ENCODE results near the gene WASL. TPM values are rescaled to one million over a fixed set of nuclear protein-coding genes. Genes with fewer than 3 reads are reported as not detected.
A peak's percentile ranks its signal among the peaks of the same experiment; 100 is the strongest.

WASL gene
- total RNA-seq, 2 donors from 2014 or later = 35.1 to 36.7 TPM

DNA sequence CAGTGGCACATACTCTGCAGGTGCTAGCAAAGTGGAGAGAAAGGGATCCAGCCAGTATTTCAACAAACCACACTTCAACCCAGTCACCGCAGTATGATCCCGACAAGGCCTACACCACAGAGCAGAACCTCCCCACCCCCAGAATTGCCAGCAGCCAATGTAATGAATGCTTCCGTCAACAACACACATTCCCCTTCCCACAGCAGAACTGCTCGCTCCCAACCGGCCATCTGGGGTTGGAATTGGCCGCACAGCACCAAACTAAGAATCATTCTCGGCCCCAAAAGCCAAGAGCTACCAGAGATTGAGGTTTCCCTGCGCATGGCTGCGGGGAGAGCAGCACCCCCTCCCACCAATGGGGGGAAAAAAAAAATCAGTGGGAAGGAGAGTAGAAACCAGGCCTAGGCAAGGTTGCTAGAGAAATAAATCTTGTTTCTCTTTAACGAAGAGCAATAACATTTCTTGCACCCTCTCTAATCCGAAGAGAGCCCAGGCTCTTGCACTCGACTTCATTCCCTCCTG is 1.1 kb downstream of the WASL start:
- no peaks in the 10 kb centered on the region for H3K9me3 ChIP-seq (ENCODE audit: control insufficient read depth, low read length)
- H3K4me3 ChIP-seq (ENCODE audit: low read length) = peak overlapping the region; percentile 99
- no peak for TF ChIP-seq CTCF (conservative IDR thresholded peaks at IDR 0.05)
- no peaks in the 10 kb centered on the region for H3K36me3 Mint-ChIP-seq (ENCODE audit: low read depth)
- no peaks in the 10 kb centered on the region for H3K27me3 ChIP-seq (ENCODE audit: control insufficient read depth, insufficient read depth, low read length, poor library complexity, severe bottlenecking)
- peak overlapping the region; percentile 91 for H3K9ac ChIP-seq (ENCODE audit: extremely low read depth, low read length, poor library complexity, severe bottlenecking)
- no peaks in the 10 kb centered on the region for H3K9me3 Mint-ChIP-seq
- peaks cover 2% of the 10 kb centered on the region for H3K4me1 ChIP-seq (ENCODE audit: control insufficient read depth, insufficient read depth, low read length)
- peaks cover 55% of the 10 kb centered on the region for H3K4me1 Mint-ChIP-seq
- peak; percentile 90 for DNase-seq
- H3K27ac ChIP-seq (ENCODE audit: low read depth, low read length) = peak overlapping the region; percentile 93
- no peaks in the 10 kb centered on the region for H3K27me3 Mint-ChIP-seq (ENCODE audit: insufficient read depth)
- 0% methylated on average over 2 to 12 of the region's 12 CpGs for WGBS, 2 experiments (ENCODE audit: insufficient coverage in 1 of 2, insufficient read length in 1 of 2)
- no peaks in the 10 kb centered on the region for H3K36me3 ChIP-seq (ENCODE audit: control insufficient read depth, insufficient read depth, low read length)
- H3K4me3 Mint-ChIP-seq = peak overlapping the region; percentile 97
- peak overlapping the region; percentile 98 for H3K27ac Mint-ChIP-seq

GRCh38 chr7:123746931-123747488 is 1.8 kb downstream of the WASL start:
- H3K4me3 ChIP-seq (ENCODE audit: low read length) = peak overlapping the region; percentile 99
- H3K9ac ChIP-seq (ENCODE audit: extremely low read depth, low read length, poor library complexity, severe bottlenecking) = peak overlapping the region; percentile 91
- Mint-ChIP-seq H3K4me1 (peaks cover 58% of the 10 kb centered on the region), H3K27me3 (ENCODE audit: insufficient read depth) (no peaks in the 10 kb centered on the region), H3K36me3 (ENCODE audit: low read depth) (no peaks in the 10 kb centered on the region), H3K4me3 (peak overlapping the region; percentile 97), H3K9me3 (no peaks in the 10 kb centered on the region), H3K27ac (peak overlapping the region; percentile 98)
- no peaks in the 10 kb centered on the region for H3K9me3 ChIP-seq (ENCODE audit: control insufficient read depth, low read length)
- H3K4me1 ChIP-seq (ENCODE audit: control insufficient read depth, insufficient read depth, low read length) = peaks cover 2% of the 10 kb centered on the region
- no peak for TF ChIP-seq CTCF (conservative IDR thresholded peaks at IDR 0.05)
- no peaks in the 10 kb centered on the region for H3K27me3 ChIP-seq (ENCODE audit: control insufficient read depth, insufficient read depth, low read length, poor library complexity, severe bottlenecking)
- 30 to 43% methylated on average over 3 to 4 of the region's 4 CpGs for WGBS, 2 experiments (ENCODE audit: insufficient coverage in 1 of 2, insufficient read length in 1 of 2)
- DNase-seq = no peak
- peak overlapping the region; percentile 93 for H3K27ac ChIP-seq (ENCODE audit: low read depth, low read length)
- H3K36me3 ChIP-seq (ENCODE audit: control insufficient read depth, insufficient read depth, low read length) = no peaks in the 10 kb centered on the region

DNA sequence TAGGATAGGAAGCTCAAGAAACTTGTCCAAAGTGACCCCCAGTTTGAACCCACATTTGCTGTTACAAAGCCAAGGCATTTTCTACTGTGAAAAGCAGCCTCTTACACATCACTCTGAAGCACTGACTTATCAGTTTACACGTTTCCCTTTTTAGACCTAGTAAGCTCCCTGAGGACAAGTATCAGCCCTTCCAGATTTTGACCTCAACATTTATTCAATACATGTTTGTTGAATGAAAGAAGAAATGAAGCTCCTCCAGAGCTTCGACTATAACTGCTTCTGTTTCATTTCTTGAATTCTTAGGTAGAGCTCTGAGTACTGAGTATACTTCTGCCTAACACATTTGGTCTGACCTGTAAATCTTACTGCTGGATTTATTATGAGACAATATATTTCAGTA is 2.7 kb downstream of the WASL start:
- H3K4me1 Mint-ChIP-seq = peaks cover 50% of the 10 kb centered on the region
- no peaks in the 10 kb centered on the region for H3K27me3 Mint-ChIP-seq (ENCODE audit: insufficient read depth)
- DNase-seq = no peak
- H3K36me3 Mint-ChIP-seq (ENCODE audit: low read depth) = no peaks in the 10 kb centered on the region
- Histone ChIP-seq H3K4me1 (ENCODE audit: control insufficient read depth, insufficient read depth, low read length) (peaks cover 2% of the 10 kb centered on the region), H3K36me3 (ENCODE audit: control insufficient read depth, insufficient read depth, low read length) (no peaks in the 10 kb centered on the region), H3K9me3 (ENCODE audit: control insufficient read depth, low read length) (no peaks in the 10 kb centered on the region), H3K27ac (ENCODE audit: low read depth, low read length) (no peak overlapping the region), H3K4me3 (ENCODE audit: low read length) (peak overlapping the region; percentile 99), H3K9ac (ENCODE audit: extremely low read depth, low read length, poor library complexity, severe bottlenecking) (no peak overlapping the region), H3K27me3 (ENCODE audit: control insufficient read depth, insufficient read depth, low read length, poor library complexity, severe bottlenecking) (no peaks in the 10 kb centered on the region)
- 67 to 73% methylated on average over 1 to 2 of the region's 2 CpGs for WGBS, 2 experiments (ENCODE audit: insufficient coverage in 1 of 2, insufficient read length in 1 of 2)
- H3K9me3 Mint-ChIP-seq = no peaks in the 10 kb centered on the region
- H3K27ac Mint-ChIP-seq = no peak overlapping the region
- TF ChIP-seq CTCF (conservative IDR thresholded peaks at IDR 0.05) = no peak
- H3K4me3 Mint-ChIP-seq = peak overlapping the region; percentile 97
